ENCODE results near the gene CD24.
A peak's percentile ranks its signal among the peaks of the same experiment; 100 is the strongest.
"Not testable (repeated sequence)": the region's sequence is repeated elsewhere in the genome, so short reads cannot be mapped to it uniquely, and the experiment has no call there.

Gene CD24

DNA sequence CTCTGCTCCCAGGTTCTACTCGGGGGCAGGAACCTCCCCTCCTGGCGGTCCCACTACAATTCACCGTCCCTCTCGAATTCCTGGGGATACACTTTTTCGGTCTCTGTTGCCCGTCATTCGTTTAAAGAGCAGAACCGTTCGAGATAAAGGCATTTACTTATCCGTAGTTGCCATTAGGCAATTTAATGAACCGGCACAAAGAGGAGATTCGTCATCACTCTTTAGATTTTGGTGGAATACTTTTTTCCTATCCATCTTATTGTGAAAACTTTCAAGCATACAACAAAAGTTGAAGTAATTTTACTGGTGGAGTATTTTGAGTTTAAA, 1.2 kb upstream of the CD24 start:
- TF ChIP-seq, protein P1, sequence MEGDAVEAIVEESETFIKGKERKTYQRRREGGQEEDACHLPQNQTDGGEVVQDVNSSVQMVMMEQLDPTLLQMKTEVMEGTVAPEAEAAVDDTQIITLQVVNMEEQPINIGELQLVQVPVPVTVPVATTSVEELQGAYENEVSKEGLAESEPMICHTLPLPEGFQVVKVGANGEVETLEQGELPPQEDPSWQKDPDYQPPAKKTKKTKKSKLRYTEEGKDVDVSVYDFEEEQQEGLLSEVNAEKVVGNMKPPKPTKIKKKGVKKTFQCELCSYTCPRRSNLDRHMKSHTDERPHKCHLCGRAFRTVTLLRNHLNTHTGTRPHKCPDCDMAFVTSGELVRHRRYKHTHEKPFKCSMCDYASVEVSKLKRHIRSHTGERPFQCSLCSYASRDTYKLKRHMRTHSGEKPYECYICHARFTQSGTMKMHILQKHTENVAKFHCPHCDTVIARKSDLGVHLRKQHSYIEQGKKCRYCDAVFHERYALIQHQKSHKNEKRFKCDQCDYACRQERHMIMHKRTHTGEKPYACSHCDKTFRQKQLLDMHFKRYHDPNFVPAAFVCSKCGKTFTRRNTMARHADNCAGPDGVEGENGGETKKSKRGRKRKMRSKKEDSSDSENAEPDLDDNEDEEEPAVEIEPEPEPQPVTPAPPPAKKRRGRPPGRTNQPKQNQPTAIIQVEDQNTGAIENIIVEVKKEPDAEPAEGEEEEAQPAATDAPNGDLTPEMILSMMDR (IDR thresholded peaks at IDR 0.05): no peak
- no peak for TF ChIP-seq ZFX (IDR thresholded peaks at IDR 0.05; ENCODE audit: borderline replicate concordance)
- H3K27ac ChIP-seq: no peak overlapping the region

DNA sequence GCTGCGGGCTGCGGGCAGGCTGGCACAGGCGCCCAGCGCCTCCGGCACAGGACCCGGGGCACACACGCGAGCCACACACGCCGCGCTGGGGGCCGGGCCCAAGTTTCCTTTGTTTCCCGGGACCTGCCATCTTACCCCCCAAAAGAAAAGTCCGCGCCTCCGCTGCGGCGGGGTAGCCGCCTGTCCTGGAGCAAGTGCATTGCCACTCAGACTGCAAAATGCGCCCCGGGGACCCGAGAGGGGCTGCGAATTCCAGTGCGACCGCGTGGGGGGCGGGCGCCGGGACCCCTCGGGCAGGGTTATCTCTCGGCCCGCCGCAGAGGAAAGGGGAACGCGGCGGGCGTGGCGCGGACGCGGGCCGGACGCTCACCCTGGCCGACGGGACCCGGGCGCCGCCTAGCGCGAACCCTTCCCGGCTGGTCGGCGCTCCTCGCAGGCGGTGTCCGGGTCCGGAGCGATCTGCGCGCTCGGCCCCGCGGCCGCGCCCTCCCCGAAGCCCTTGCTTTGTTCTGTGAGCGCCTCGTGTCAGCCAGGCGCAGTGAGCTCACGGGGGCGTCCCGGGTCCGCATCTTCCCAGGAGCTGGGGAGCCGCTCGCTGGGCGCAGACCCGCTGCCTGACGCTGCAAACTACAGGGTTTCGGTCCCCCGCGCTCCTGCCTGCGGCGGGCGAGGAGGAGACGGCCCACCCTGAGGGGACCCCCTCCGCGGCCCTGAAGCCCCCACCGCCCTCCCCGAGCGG, 639 bp upstream of the CD24 start:
- peak overlapping the region; percentile 42; the same call in 1 of the 2 replicates for H3K27ac ChIP-seq
- TF ChIP-seq, protein P1 (IDR thresholded peaks at IDR 0.05): peak; percentile 85
- no peak for TF ChIP-seq ZFX (IDR thresholded peaks at IDR 0.05; ENCODE audit: borderline replicate concordance)

DNA sequence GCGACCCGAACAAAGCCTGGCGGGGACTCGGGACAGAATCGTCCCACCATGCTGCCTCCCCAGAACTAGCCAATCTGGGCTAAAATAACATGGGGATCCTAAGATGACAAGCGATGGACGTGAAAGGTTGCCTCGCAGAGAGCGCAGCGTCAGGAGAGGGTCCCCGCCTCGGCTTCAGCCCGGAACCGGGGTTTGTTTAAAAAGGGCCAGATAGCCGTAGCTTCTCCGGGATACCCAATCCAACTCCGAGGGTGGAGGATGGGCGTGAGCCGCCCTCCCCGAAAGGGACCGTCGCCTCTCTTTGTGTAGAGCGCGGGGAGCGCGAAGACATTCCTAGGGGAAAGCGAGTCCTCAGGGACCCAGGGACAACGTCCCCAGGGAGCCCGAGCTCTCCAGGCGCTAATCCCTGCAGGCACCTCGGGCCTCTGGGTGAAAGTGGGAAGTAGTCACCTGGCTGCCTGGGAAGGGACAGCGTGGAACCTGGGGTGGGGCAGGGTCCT, 643 bp downstream of the CD24 start:
- TF ChIP-seq ZFX (IDR thresholded peaks at IDR 0.05; ENCODE audit: borderline replicate concordance): no peak
- TF ChIP-seq, protein P1 (IDR thresholded peaks at IDR 0.05): no peak
- no peak overlapping the region for H3K27ac ChIP-seq

DNA sequence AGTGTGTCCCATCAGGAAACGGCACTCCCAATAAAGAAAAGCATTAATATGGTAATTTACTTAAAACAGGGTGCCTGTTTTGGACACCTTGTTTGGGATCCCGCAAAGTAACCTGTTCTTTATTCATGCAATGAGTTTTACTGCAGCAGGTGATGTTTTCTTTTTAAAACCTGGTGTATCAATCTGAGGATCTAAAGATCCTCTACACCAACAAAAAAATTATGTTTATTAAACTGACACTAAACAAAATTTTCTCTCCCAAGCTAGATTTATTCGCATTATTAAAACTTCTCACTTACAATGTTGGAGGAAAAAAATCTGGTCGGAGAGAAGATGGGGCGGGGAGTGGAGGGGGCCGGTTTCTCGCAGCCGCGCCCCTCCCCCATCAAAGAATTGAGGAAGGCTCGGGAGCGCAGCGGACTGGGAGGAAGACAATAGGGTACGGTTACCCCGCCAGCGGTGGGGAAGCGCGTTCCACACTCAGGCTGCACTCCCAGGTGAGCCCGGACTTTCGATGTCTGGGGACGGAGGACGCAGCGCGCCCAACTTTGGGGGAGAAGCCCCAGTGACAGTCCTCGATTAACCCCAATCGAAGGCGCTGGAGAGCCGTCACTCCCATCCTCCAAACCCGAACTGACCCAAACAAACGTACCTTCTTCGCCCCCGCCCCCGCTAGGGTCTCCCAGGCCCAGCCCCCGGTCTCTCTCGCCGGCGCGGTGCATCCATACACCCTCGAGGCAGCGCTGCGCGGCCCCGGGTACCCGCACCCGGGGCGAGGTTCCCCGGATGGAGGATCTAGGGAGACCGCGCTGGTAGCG, 1.3 kb downstream of the CD24 start:
- TF ChIP-seq, protein P1 (IDR thresholded peaks at IDR 0.05): no peak
- TF ChIP-seq ZFX (IDR thresholded peaks at IDR 0.05; ENCODE audit: borderline replicate concordance): no peak
- H3K27ac ChIP-seq: no peak overlapping the region

DNA sequence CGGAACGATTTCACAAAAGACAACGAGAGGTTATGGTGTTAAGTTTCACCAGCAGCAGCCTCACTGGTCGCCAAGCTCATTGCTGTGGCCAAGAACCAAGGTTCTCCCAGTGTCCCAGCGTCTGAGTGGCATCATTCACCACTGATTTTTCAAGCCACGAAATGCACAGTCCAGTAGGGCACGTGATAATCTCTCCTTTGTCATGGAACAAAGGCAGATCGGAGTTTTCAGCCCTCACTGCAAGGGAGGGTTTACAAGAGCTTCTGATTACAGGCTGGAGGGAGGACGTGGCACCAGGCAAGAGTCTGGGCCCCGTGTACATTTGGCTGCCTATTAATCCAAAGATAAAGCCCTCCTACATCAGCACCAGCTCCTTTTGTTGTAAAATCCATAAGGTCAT, 2.0 kb downstream of the CD24 start:
- TF ChIP-seq ZFX (IDR thresholded peaks at IDR 0.05; ENCODE audit: borderline replicate concordance): no peak
- TF ChIP-seq, protein P1 (IDR thresholded peaks at IDR 0.05): no peak
- H3K27ac ChIP-seq: no peak overlapping the region

DNA sequence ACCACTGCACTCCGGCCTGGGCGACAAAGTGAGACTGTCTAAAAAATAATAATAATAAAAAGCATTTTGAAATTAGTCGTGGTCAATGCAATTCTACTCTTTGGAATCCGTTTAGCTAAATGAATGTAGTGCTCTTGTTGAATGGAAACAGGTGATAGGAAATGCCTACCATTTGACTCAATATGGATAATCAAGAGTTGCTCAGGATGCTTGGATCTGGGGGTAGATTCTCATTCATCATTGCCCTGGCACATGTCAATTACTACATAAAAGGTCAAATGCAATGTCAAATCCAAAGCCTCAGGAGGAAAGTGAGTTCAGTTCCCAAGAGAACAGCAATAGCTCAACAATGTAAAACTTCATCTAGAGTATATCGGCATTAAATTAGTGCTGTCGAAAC, 3.8 kb downstream of the CD24 start:
- H3K27ac ChIP-seq: not testable (repeated sequence)

DNA sequence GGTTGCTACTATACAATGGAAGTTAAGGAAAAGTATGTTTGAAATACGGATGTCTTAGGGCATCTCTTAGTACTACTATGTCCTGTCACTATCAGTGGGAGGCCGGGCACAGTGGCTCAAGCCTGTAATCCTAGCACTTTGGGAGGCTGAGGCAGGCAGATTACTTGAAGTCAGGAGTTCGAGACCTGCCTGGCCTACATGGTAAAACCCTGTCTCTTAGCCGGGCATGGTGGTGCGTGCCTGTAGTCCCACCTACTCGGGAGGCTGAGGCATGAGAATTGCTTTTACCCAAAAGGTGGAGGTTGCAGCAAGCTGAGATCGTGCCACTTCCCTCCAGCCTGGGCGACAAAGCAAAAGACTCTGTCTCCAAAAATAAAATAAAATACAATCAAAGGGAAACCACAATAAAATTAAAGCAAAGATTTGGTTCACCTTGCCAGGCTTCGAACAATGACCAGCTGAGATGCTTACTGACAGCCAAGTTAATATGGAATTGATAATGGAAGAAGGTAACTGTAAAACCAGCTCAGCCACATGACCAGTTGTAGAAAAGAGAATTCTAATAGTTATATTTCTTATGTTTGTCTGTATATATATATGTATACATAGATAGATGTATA, 6.5 kb downstream of the CD24 start:
- no peak for TF ChIP-seq ZFX (IDR thresholded peaks at IDR 0.05; ENCODE audit: borderline replicate concordance)
- TF ChIP-seq, protein P1 (IDR thresholded peaks at IDR 0.05): no peak
- no peak overlapping the region for H3K27ac ChIP-seq

All from 22Rv1 (cell line).